A673 (cell line): ENCODE measurements around the gene CETP. TPM values are rescaled to one million over a fixed set of nuclear protein-coding genes. Genes with fewer than 3 reads are reported as not detected.

Experiments
- BruUV-seq: library from RNA; stranded (reverse); fragments of 400-500 nt; replicated peaks from 2 replicates; lab custom pipeline; 2021; lab: Mats Ljungman, UMichigan
- CTCF ChIA-PET: fragments of 300-600 bp; sonication (Branson Sonifier 250); formaldehyde crosslinking; loops from one replicate; lab custom pipeline; 2022; ENCODE audit warnings: antibody characterized with exemption; lab: Charles Lee
- POLR2A ChIA-PET: fragments of 300-600 bp; sonication (Branson Sonifier 250); formaldehyde crosslinking; loops from one replicate; lab custom pipeline; 2022; ENCODE audit warnings: antibody characterized with exemption; ENCODE audit not compliant: low non-redundant PET; lab: Charles Lee
- DNase-seq: peaks from one replicate; pipeline ENCODE4 v3.0.0-alpha.2; 2015; ENCODE audit warnings: low spot score
- H3K27ac ChIP-seq: fragments of 200-600 bp; sonication (generic); 2 replicates; pipeline ENCODE4 v1.5.1; 2016; ENCODE audit warnings: mixed run types, low read depth, mild to moderate bottlenecking, mixed read lengths, antibody characterized with exemption, low read length; ENCODE audit not compliant: poor library complexity, severe bottlenecking
- H3K27me3 ChIP-seq: fragments of 200-600 bp; sonication (generic); replicated peaks from 2 replicates; pipeline ENCODE4 v1.6.1; 2017; ENCODE audit warnings: mixed run types, low read depth, mild to moderate bottlenecking, mixed read lengths, antibody characterized with exemption, low read length; ENCODE audit not compliant: insufficient read depth, poor library complexity
- H3K36me3 ChIP-seq: fragments of 200-600 bp; sonication (generic); 2 replicates; pipeline ENCODE4 v1.6.1; 2016; ENCODE audit warnings: mixed run types, mild to moderate bottlenecking, mixed read lengths, antibody characterized with exemption, low read length; ENCODE audit not compliant: insufficient read depth, poor library complexity, severe bottlenecking
- H3K4me1 ChIP-seq: fragments of 200-600 bp; sonication (generic); 2 replicates; pipeline ENCODE4 v1.6.1; 2017; ENCODE audit warnings: mixed run types, mild to moderate bottlenecking, mixed read lengths, antibody characterized with exemption, low read length; ENCODE audit not compliant: insufficient read depth, poor library complexity, severe bottlenecking
- H3K4me3 ChIP-seq: fragments of 200-600 bp; sonication (generic); 2 replicates; pipeline ENCODE4 v1.5.1; 2016; ENCODE audit warnings: low read depth, mixed run types, mild to moderate bottlenecking, mixed read lengths, low read length; ENCODE audit not compliant: poor library complexity, severe bottlenecking
- H3K9me3 ChIP-seq: fragments of 200-600 bp; sonication (generic); 2 replicates; pipeline ENCODE4 v1.6.1; 2016; ENCODE audit warnings: mixed run types, low read depth, mild to moderate bottlenecking, mixed read lengths, antibody characterized with exemption, low read length; ENCODE audit not compliant: poor library complexity, severe bottlenecking
- CTCF ChIP-seq: fragments of 300-800, 200-600 bp; sonication (generic); conservative IDR thresholded peaks from 2 replicates; pipeline ENCODE4 v1.5.1; 2017; ENCODE audit warnings: low read depth, mild to moderate bottlenecking, antibody characterized with exemption, low read length, moderate library complexity, mixed read lengths
- EZH2 ChIP-seq: fragments of 200-600 bp; sonication (generic); IDR thresholded peaks from 2 replicates; pipeline ENCODE4 v1.6.1; 2017; ENCODE audit warnings: borderline replicate concordance, low read depth, mild to moderate bottlenecking, mixed read lengths, antibody characterized with exemption, low read length; ENCODE audit not compliant: poor library complexity, severe bottlenecking
- intact Hi-C: fragments of 100-400 bp; cut with micrococcal nuclease; formaldehyde crosslinking; loops from one replicate; pipeline ENCODE4 v1.10.0; 2022; ENCODE audit not compliant: unreplicated experiment
- total RNA-seq: library from RNA; stranded (reverse); gene quantifications from 2 replicates; pipeline ENCODE4 v1.2.3, GENCODE V29; 2021

CETP gene
- total RNA-seq, 1 experiment from 2014 or later, result not detected

DNA sequence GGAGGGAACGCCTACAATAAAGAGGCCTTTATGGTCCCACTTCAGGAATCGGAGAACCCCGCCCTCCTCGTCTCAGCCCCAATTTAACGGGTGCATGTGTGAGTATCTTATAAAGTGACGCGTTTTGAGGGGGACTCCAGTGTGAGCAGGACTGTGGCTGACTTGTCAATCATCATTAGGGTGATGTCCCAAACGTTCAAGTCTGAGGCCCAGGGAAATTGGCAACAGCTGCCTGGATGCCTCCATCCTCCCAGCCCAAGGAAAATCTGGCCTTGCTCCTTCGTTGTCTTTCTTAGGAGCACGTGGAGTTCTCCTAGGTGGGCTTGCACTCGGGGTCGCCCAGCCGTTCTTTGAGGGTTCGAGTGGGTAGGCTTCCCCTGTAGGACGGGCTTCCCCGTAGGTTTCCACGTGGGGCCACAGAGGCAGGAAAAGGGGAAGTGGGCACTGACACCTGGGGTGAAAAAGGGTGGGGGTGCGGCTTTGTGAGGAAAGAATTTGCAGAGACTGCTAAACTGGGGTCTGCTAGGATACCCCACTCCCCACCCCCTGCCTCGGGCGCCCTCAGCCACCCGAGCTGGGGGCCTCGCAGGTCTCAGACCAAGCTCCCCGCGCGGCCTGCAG is 30.4 kb upstream of the CETP start:
- ChIA-PET CTCF (no interaction called here), POLR2A (interaction anchor here (0.7 kb wide), 3 partner anchors 131 to 721 kb away, joined by 4 to 15 read pairs (median 7); no protein-coding TSS in a partner anchor)
- Histone ChIP-seq H3K27ac (peak overlapping the region; percentile 96), H3K4me3 (peak overlapping the region; percentile 94), H3K9me3 (no peaks in the 10 kb centered on the region), H3K36me3 (peaks cover 25% of the 10 kb centered on the region), H3K4me1 (peaks cover 17% of the 10 kb centered on the region), H3K27me3 (no peaks in the 10 kb centered on the region)
- no peak for TF ChIP-seq CTCF
- no peak for TF ChIP-seq EZH2
- BruUV-seq, result TSS peak; percentile 97
- DNase-seq, result peak; percentile 26
- intact Hi-C loops, result no loop called here

DNA sequence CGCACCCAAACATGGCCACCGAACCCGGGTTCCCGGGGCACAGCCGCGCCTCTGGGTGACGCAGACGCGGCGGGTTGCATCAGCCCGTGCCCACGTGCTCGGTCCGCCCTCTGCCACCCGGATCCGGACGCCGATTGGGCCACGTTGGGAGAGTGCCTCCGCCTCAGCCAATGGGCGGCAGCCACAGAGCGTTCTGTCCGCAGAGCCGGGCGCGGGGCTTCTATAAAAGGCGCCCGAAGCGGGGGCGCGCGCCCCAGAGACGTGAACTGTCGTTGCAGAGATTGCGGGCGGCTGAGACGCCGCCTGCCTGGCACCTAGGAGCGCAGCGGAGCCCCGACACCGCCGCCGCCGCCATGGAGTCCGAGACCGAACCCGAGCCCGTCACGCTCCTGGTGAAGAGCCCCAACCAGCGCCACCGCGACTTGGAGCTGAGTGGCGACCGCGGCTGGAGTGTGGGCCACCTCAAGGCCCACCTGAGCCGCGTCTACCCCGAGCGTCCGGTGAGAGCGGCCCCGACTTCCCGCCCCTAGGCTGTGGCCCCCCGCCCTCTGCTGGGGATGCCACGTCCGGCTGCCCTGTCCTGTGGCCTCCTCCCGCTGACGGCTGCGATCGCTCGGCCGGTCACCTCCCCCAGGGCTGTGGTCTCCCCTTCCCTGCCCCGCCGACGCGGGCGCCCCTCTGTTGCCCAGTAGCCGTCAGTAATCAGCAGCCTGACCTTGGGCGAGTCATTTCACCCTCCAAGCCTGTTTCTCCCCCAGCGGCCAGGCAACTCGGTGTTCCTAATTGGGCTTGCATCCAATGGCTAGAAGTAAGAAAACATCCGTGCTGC is 29.6 kb upstream of the CETP start, which contains the start of gene HERPUD1:
HERPUD1 (plus strand) TSS at position 251 of the 829 bp plus-strand sequence; CDS start at position 354, 103 bp downstream.
- no peak for TF ChIP-seq CTCF

GRCh38 chr16:56932721-56933619 is 28.8 kb upstream of the CETP start:
- CTCF ChIA-PET, result interaction anchor here (0.6 kb wide), 1 partner anchor 22 kb away, joined by 5 read pairs; no protein-coding TSS in a partner anchor
- no peak for TF ChIP-seq EZH2
- TF ChIP-seq CTCF, result no peak
- H3K27me3 ChIP-seq, result no peaks in the 10 kb centered on the region
- DNase-seq, result peak; percentile 63
- H3K27ac ChIP-seq, result peak overlapping the region; percentile 96
- no peaks in the 10 kb centered on the region for H3K9me3 ChIP-seq
- H3K36me3 ChIP-seq, result peaks cover 41% of the 10 kb centered on the region
- intact Hi-C loops, result no loop called here
- POLR2A ChIA-PET, result no interaction called here
- H3K4me3 ChIP-seq, result peak overlapping the region; percentile 94
- BruUV-seq, result no TSS peak
- H3K4me1 ChIP-seq, result peaks cover 31% of the 10 kb centered on the region

More for the DNA sequence above, 29.6 kb upstream of the CETP start, which contains the start of gene HERPUD1:
- Histone ChIP-seq H3K36me3 (peaks cover 32% of the 10 kb centered on the region), H3K9me3 (no peaks in the 10 kb centered on the region), H3K4me1 (peaks cover 23% of the 10 kb centered on the region), H3K27me3 (no peaks in the 10 kb centered on the region), H3K27ac (peak within 1 kb of the TSS; percentile 96), H3K4me3 (peak within 1 kb of the TSS; percentile 94)
- no TSS peak for BruUV-seq
- CTCF ChIA-PET, result no interaction called here
- intact Hi-C loops, result no loop called here
- POLR2A ChIA-PET, result interaction anchor here (0.7 kb wide), 1 partner anchor 720 kb away, joined by 4 read pairs; no protein-coding TSS in a partner anchor
- DNase-seq, result peak; percentile 99
